GM23338 (cell line): ENCODE data around the gene GPR171.

Experiments used
- CREB1 ChIP-seq: fragments of 250-450 bp; sonication (Bioruptor Pico); IDR thresholded peaks from 2 replicates; pipeline ENCODE4 v1.5.0; 2020; ENCODE audit warnings: low read depth, mild to moderate bottlenecking, moderate library complexity
- EZH2 ChIP-seq: fragments of 200-600 bp; sonication (generic); IDR thresholded peaks from one replicate; pipeline ENCODE4 v1.8.0; 2017; ENCODE audit warnings: antibody characterized with exemption, mild to moderate bottlenecking, low read depth; ENCODE audit not compliant: unreplicated experiment
- EZH2phosphoT487 ChIP-seq: fragments of 200-600 bp; sonication (generic); IDR thresholded peaks from one replicate; pipeline ENCODE4 v1.8.1; 2018; ENCODE audit warnings: antibody characterized with exemption; ENCODE audit not compliant: unreplicated experiment
- JUNB ChIP-seq: IDR thresholded peaks from one replicate; pipeline ENCODE4 v1.6.1; 2016; ENCODE audit warnings: antibody characterized with exemption; ENCODE audit not compliant: unreplicated experiment
- NANOG ChIP-seq: IDR thresholded peaks from 2 replicates; pipeline ENCODE4 v1.6.1; 2016; ENCODE audit warnings: antibody characterized with exemption, borderline replicate concordance
- POLR2AphosphoS5 ChIP-seq: IDR thresholded peaks from 2 replicates; pipeline ENCODE4 v1.6.1; 2016; ENCODE audit warnings: antibody characterized with exemption, low read depth
- REST ChIP-seq: IDR thresholded peaks from one replicate; pipeline ENCODE4 v1.6.1; 2018; ENCODE audit warnings: antibody characterized with exemption; ENCODE audit not compliant: unreplicated experiment
- ZNF331 ChIP-seq: fragments of 250-450 bp; sonication (Bioruptor Pico); IDR thresholded peaks from 2 replicates; pipeline ENCODE4 v1.5.0; 2020; ENCODE audit warnings: low read depth, mild to moderate bottlenecking, moderate library complexity
- TF ChIP-seq, protein P1 (sequence below), 2 experiments: fragments of 200-600 bp in 1 of 2; sonication (generic) in 1 of 2; conservative IDR thresholded peaks; 2 replicates each; pipeline versions ENCODE4 v1.5.1 to v1.6.1; 2016 to 2017; ENCODE audit warnings: antibody characterized with exemption in 2 of 2, low read depth in 2 of 2, mild to moderate bottlenecking in 2 of 2, moderate library complexity in 1 of 2

DNA sequence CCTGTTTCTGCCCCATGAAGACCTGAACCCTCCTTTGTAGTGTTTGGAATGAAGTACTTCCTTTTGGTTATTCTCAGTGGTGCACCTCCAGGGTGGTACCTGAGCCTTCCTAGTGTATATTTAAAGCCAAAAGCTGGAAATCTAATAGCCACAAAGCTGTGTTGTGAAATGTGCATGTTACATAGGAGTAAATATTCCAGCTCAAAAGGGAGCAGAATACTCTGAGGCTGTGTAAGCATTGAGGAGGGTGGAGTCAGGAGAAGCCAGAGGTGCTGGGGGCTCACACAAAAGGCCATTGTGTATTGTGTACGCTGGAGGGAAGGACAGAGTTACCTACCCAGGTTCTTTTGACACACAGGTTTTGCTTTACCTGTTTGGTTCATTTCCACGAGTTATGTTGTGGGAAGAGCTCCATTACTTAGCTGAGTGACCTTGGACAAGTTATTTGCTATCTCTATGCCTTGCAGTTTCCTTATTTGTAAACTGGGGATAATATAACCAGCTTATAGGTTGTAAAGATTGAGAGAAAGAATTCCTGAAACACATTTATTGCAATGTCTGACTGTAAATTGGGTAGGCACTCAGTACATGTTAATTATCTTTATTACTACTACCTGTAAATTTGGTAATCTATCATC is 24.7 kb downstream of the GPR171 start:
- TF ChIP-seq, protein P1, sequence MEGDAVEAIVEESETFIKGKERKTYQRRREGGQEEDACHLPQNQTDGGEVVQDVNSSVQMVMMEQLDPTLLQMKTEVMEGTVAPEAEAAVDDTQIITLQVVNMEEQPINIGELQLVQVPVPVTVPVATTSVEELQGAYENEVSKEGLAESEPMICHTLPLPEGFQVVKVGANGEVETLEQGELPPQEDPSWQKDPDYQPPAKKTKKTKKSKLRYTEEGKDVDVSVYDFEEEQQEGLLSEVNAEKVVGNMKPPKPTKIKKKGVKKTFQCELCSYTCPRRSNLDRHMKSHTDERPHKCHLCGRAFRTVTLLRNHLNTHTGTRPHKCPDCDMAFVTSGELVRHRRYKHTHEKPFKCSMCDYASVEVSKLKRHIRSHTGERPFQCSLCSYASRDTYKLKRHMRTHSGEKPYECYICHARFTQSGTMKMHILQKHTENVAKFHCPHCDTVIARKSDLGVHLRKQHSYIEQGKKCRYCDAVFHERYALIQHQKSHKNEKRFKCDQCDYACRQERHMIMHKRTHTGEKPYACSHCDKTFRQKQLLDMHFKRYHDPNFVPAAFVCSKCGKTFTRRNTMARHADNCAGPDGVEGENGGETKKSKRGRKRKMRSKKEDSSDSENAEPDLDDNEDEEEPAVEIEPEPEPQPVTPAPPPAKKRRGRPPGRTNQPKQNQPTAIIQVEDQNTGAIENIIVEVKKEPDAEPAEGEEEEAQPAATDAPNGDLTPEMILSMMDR (conservative IDR thresholded peaks at IDR 0.05; ENCODE audit: low read depth in 2 of 2), result no peak
- no peak for TF ChIP-seq EZH2
- no peak for TF ChIP-seq POLR2AphosphoS5
- TF ChIP-seq REST, result no peak
- no peak for TF ChIP-seq JUNB
- TF ChIP-seq EZH2phosphoT487, result no peak
- no peak for TF ChIP-seq ZNF331 (CRISPR knock-in tag)
- no peak for TF ChIP-seq CREB1 (CRISPR knock-in tag)
- no peak for TF ChIP-seq NANOG
